ENCODE results near the gene COLGALT1. TPM values are rescaled to one million over a fixed set of nuclear protein-coding genes. Genes with fewer than 3 reads are reported as not detected.

Gene COLGALT1
- total RNA-seq, 1 experiment from 2014 or later, result 103 TPM

DNA sequence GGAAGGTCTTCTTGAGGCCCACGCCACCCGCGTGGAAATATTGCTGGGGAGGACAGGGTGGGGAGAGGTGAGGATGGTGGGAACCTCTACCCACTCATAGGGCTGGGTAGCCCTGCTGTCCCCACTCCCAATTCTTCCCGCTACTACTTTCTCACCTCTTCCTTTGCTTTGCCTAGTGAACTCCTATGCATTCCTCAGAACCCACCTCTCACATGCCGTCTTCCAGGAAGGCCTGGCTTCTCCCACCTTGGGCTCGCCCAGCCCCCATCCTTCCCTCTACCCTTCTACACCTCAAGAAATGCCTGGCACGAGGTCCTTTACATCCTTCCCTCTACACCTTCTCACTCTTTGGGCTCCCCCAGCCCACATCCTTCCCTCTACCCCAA is 62.4 kb downstream of the COLGALT1 start:
- intact Hi-C loops (cut with micrococcal nuclease), result no loop called here
- H3K27ac Mint-ChIP-seq (ENCODE audit: low read depth, unreplicated experiment), result no peak overlapping the region

DNA sequence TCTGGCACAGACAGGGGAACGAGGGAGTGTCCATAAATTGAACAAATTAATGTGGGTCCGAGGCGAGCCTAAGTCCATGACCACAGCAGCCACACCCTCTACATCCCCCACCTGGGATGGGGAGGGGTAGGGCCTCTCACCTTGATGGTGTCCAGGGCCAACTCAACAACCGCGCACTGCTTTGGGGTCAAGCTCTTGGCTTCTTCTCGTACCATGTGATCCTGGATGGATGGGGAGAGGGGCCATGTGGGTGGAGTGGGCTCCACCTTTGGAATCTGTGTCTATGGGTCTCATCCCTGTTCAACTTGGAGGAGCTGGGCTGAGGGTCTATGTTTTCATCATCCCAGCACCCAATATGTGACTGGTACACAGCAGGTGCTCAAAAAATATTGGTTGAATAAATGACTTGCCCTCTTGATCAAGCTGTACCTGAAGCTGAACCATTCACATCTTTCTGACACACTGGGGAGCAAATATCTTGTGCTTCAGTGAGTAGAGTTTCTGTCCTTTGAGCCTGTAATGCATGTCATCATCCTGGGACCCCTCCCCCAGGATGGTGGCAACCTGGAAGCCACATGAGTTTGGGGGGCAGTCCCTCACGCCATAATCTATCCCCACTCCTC is 62.9 kb downstream of the COLGALT1 start:
- H3K4me1 Mint-ChIP-seq (ENCODE audit: insufficient read depth, unreplicated experiment), result no peaks in the 10 kb centered on the region
- no peak overlapping the region for H3K27ac Mint-ChIP-seq (ENCODE audit: low read depth, unreplicated experiment)
- DNase-seq (ENCODE audit: unreplicated experiment), result no peak
- POLR2A ChIA-PET, result no interaction called here
- H3K36me3 Mint-ChIP-seq (ENCODE audit: insufficient read depth, unreplicated experiment), result no peaks in the 10 kb centered on the region
- CTCF ChIA-PET, result no interaction called here
- no peak overlapping the region for H3K4me3 Mint-ChIP-seq (ENCODE audit: unreplicated experiment)
- peaks cover 13% of the 10 kb centered on the region for H3K9me3 Mint-ChIP-seq (ENCODE audit: unreplicated experiment)
- no TSS peak for BruUV-seq (replicated peaks)
- intact Hi-C loops (cut with micrococcal nuclease), result no loop called here
- TF ChIP-seq, protein P1, sequence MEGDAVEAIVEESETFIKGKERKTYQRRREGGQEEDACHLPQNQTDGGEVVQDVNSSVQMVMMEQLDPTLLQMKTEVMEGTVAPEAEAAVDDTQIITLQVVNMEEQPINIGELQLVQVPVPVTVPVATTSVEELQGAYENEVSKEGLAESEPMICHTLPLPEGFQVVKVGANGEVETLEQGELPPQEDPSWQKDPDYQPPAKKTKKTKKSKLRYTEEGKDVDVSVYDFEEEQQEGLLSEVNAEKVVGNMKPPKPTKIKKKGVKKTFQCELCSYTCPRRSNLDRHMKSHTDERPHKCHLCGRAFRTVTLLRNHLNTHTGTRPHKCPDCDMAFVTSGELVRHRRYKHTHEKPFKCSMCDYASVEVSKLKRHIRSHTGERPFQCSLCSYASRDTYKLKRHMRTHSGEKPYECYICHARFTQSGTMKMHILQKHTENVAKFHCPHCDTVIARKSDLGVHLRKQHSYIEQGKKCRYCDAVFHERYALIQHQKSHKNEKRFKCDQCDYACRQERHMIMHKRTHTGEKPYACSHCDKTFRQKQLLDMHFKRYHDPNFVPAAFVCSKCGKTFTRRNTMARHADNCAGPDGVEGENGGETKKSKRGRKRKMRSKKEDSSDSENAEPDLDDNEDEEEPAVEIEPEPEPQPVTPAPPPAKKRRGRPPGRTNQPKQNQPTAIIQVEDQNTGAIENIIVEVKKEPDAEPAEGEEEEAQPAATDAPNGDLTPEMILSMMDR (IDR thresholded peaks at IDR 0.05; ENCODE audit: unreplicated experiment), result no peak
- peaks cover 11% of the 10 kb centered on the region for H3K27me3 Mint-ChIP-seq (ENCODE audit: insufficient read depth, unreplicated experiment)

More for the DNA sequence above, 62.4 kb downstream of the COLGALT1 start:
- peaks cover 12% of the 10 kb centered on the region for H3K27me3 Mint-ChIP-seq (ENCODE audit: insufficient read depth, unreplicated experiment)
- peaks cover 13% of the 10 kb centered on the region for H3K9me3 Mint-ChIP-seq (ENCODE audit: unreplicated experiment)
- ChIA-PET POLR2A (no interaction called here), CTCF (no interaction called here)
- no peaks in the 10 kb centered on the region for H3K36me3 Mint-ChIP-seq (ENCODE audit: insufficient read depth, unreplicated experiment)
- no TSS peak for BruUV-seq (replicated peaks)
- H3K4me1 Mint-ChIP-seq (ENCODE audit: insufficient read depth, unreplicated experiment), result no peaks in the 10 kb centered on the region
- no peak overlapping the region for H3K4me3 Mint-ChIP-seq (ENCODE audit: unreplicated experiment)
- no peak for DNase-seq (ENCODE audit: unreplicated experiment)
- TF ChIP-seq, protein P1 (IDR thresholded peaks at IDR 0.05; ENCODE audit: unreplicated experiment), result no peak

DNA sequence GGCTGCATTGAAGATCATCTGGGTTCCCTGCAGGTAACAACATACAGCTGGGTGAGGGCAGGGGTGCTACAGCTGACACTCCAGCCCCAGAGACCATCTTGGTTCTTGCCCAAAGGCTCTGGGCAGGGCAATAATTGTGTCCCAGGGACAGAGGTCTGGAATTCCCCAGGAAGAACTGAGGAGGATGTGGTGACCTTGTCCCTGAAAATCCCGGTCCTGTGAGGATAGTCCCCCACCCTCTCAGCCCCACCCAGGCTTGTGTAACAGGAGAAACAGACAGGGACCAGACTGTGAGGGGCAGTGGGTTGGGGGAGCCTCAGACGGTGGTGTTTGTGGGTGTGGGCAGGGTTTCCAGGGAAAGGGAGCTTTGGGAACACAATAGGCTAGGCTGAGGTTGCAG is 63.5 kb downstream of the COLGALT1 start:
- no TSS peak for BruUV-seq (replicated peaks)
- TF ChIP-seq, protein P1 (IDR thresholded peaks at IDR 0.05; ENCODE audit: unreplicated experiment), result no peak
- H3K4me3 Mint-ChIP-seq (ENCODE audit: unreplicated experiment), result no peak overlapping the region

DNA sequence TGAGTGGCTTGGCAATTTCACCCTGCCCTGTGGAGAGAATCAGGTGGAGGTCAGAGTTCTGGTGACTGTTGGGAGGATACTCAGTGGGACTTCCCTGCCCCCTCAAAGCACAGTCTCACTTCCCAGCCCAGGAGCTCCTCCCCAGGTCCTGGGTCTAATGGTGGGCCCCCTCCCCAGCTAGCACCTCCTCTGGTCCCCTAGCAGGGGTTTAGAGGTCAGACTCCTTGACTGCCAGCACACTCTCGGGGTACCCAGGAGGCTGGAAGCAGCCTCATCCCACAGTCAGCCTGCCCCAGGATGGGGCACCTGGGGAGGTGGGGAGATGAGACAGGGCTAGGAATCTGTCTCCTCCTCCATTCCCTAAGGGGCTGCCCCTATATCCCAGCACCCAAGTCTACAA is 65.2 kb downstream of the COLGALT1 start:
- peaks cover 20% of the 10 kb centered on the region for H3K9me3 Mint-ChIP-seq (ENCODE audit: unreplicated experiment)
- no peak for DNase-seq (ENCODE audit: unreplicated experiment)
- ChIA-PET CTCF (interaction anchor here (0.7 kb wide), 1 partner anchor 51 kb away, joined by 3 read pairs; no protein-coding TSS in a partner anchor), POLR2A (no interaction called here)
- H3K4me1 Mint-ChIP-seq (ENCODE audit: insufficient read depth, unreplicated experiment), result no peaks in the 10 kb centered on the region
- BruUV-seq (replicated peaks), result no TSS peak
- no peak overlapping the region for H3K4me3 Mint-ChIP-seq (ENCODE audit: unreplicated experiment)
- H3K27me3 Mint-ChIP-seq (ENCODE audit: insufficient read depth, unreplicated experiment), result peaks cover 11% of the 10 kb centered on the region
- H3K27ac Mint-ChIP-seq (ENCODE audit: low read depth, unreplicated experiment), result no peak overlapping the region
- intact Hi-C loops (cut with micrococcal nuclease), result no loop called here
- TF ChIP-seq, protein P1 (IDR thresholded peaks at IDR 0.05; ENCODE audit: unreplicated experiment), result no peak
- H3K36me3 Mint-ChIP-seq (ENCODE audit: insufficient read depth, unreplicated experiment), result no peaks in the 10 kb centered on the region

More for the DNA sequence above, 63.5 kb downstream of the COLGALT1 start:
- POLR2A ChIA-PET, result no interaction called here
- Mint-ChIP-seq H3K9me3 (ENCODE audit: unreplicated experiment) (peaks cover 13% of the 10 kb centered on the region), H3K27ac (ENCODE audit: low read depth, unreplicated experiment) (no peak overlapping the region), H3K27me3 (ENCODE audit: insufficient read depth, unreplicated experiment) (peaks cover 11% of the 10 kb centered on the region), H3K36me3 (ENCODE audit: insufficient read depth, unreplicated experiment) (no peaks in the 10 kb centered on the region), H3K4me1 (ENCODE audit: insufficient read depth, unreplicated experiment) (no peaks in the 10 kb centered on the region)
- DNase-seq (ENCODE audit: unreplicated experiment), result no peak
- intact Hi-C loops (cut with micrococcal nuclease), result no loop called here
- CTCF ChIA-PET, result no interaction called here

Data from MCF 10A (cell line).